ENCODE measurements around the gene ELOVL1.

- TF ChIP-seq, protein P1, sequence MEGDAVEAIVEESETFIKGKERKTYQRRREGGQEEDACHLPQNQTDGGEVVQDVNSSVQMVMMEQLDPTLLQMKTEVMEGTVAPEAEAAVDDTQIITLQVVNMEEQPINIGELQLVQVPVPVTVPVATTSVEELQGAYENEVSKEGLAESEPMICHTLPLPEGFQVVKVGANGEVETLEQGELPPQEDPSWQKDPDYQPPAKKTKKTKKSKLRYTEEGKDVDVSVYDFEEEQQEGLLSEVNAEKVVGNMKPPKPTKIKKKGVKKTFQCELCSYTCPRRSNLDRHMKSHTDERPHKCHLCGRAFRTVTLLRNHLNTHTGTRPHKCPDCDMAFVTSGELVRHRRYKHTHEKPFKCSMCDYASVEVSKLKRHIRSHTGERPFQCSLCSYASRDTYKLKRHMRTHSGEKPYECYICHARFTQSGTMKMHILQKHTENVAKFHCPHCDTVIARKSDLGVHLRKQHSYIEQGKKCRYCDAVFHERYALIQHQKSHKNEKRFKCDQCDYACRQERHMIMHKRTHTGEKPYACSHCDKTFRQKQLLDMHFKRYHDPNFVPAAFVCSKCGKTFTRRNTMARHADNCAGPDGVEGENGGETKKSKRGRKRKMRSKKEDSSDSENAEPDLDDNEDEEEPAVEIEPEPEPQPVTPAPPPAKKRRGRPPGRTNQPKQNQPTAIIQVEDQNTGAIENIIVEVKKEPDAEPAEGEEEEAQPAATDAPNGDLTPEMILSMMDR (IDR thresholded peaks at IDR 0.05), result no peak
- TF ChIP-seq POLR2A (IDR thresholded peaks at IDR 0.05), result no peak
Observed at GRCh38 chr1:43337588-43337987, 30.2 kb downstream of the ELOVL1 start, which contains the start of gene MPL.
